ENCODE measurements around the gene PCSK4. TPM values are rescaled to one million over a fixed set of nuclear protein-coding genes. Genes with fewer than 3 reads are reported as not detected.

Gene PCSK4
- total and polyA plus RNA-seq, 2 of the 13 experiments (the other 11 are each of a cell fraction or from before 2014, with no cell fraction given): 2.0 to 2.7 TPM

DNA sequence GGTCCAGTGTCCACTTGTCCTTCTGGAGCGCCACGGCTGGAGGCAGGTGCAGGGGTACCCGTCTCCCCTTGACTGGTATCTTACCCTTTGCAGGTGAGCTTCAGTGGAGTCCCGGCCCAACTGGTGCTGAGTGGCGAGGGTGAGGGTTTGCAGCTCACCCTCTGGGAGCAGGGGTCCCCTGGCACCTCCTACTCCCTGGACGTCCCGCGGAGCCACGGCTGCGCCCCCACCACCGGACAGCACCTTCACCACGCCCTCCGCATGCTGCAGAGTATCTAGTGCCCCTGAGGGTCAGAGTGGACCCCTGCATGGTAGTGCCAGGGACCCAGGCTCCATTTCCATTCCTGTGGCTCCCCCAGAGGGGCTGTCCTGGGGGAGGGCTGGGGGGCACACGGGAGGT lies 44.8 kb upstream of the PCSK4 start:
- in situ Hi-C loops (cut with HindIII; ENCODE audit: extremely low pct_ligation_motif_present, low pct_unique_long_range_greater_than_20kb): no loop called here
- POLR2A ChIA-PET: no interaction called here
- WGBS (ENCODE audit: low lambda C conversion rate): 80% methylated on average over 3 of the region's 14 CpGs
- Histone ChIP-seq H3K9me3 (ENCODE audit: low read length) (no peaks in the 10 kb centered on the region), H3K36me3 (replicated peaks in 1 of 2; ENCODE audit: control insufficient read depth in 1 of 2, insufficient read depth in 2 of 2, low read length in 2 of 2) (no peaks in the 10 kb centered on the region), H4K20me1 (ENCODE audit: insufficient read depth, low read length) (no peaks in the 10 kb centered on the region), H3K9ac (ENCODE audit: insufficient read depth, low read depth, low read length) (no peak overlapping the region), H2AFZ (ENCODE audit: low read length) (no peak overlapping the region), H3K79me2 (ENCODE audit: insufficient read depth, low read length) (no peaks in the 10 kb centered on the region), H3K27ac (ENCODE audit: extremely low read length, insufficient read depth, low read length) (no peak overlapping the region), H3K27me3 (ENCODE audit: control insufficient read depth in 1 of 2, insufficient read depth in 2 of 2, low read length in 2 of 2) (peaks cover 1 to 12% of the 10 kb centered on the region in 2 experiments; a peak in 4 of 5 replicates), H3K4me1 (ENCODE audit: insufficient read depth, low read length) (peaks cover 8% of the 10 kb centered on the region), H3K4me3 (replicated peaks in 1 of 3; ENCODE audit: insufficient read depth in 1 of 3, low read depth in 2 of 3, low read length in 3 of 3) (no peak overlapping the region), H3K4me2 (ENCODE audit: low read depth, low read length) (no peak overlapping the region)
- TF ChIP-seq MXI1 (IDR thresholded peaks at IDR 0.05; ENCODE audit: borderline replicate concordance, low read depth, low read length) (no peak), YEATS2 (CRISPR knock-in tag; IDR thresholded peaks at IDR 0.05; ENCODE audit: borderline replicate concordance) (no peak), MED13 (CRISPR knock-in tag; IDR thresholded peaks at IDR 0.05) (no peak), ISL2 (CRISPR knock-in tag; IDR thresholded peaks at IDR 0.05) (no peak), NR2F1 (CRISPR knock-in tag; IDR thresholded peaks at IDR 0.05) (no peak), HMGA1 (CRISPR knock-in tag; conservative IDR thresholded peaks at IDR 0.05) (no peak), HNRNPK (IDR thresholded peaks at IDR 0.05; ENCODE audit: low read depth, low read length, poor library complexity, severe bottlenecking) (no peak), TBX2 (CRISPR knock-in tag; IDR thresholded peaks at IDR 0.05; ENCODE audit: borderline replicate concordance) (no peak), NR2C2 (CRISPR knock-in tag; IDR thresholded peaks at IDR 0.05; ENCODE audit: borderline replicate concordance) (no peak), EED (CRISPR knock-in tag; IDR thresholded peaks at IDR 0.05) (no peak), TBX3 (IDR thresholded peaks at IDR 0.05; ENCODE audit: borderline replicate concordance) (no peak), MATR3 (CRISPR knock-in tag; IDR thresholded peaks at IDR 0.05) (no peak)
- TF ChIP-seq, protein P1, sequence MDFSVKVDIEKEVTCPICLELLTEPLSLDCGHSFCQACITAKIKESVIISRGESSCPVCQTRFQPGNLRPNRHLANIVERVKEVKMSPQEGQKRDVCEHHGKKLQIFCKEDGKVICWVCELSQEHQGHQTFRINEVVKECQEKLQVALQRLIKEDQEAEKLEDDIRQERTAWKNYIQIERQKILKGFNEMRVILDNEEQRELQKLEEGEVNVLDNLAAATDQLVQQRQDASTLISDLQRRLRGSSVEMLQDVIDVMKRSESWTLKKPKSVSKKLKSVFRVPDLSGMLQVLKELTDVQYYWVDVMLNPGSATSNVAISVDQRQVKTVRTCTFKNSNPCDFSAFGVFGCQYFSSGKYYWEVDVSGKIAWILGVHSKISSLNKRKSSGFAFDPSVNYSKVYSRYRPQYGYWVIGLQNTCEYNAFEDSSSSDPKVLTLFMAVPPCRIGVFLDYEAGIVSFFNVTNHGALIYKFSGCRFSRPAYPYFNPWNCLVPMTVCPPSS (IDR thresholded peaks at IDR 0.05): no peak
- TF ChIP-seq, protein P2, sequence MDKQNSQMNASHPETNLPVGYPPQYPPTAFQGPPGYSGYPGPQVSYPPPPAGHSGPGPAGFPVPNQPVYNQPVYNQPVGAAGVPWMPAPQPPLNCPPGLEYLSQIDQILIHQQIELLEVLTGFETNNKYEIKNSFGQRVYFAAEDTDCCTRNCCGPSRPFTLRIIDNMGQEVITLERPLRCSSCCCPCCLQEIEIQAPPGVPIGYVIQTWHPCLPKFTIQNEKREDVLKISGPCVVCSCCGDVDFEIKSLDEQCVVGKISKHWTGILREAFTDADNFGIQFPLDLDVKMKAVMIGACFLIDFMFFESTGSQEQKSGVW (CRISPR knock-in tag; IDR thresholded peaks at IDR 0.05; ENCODE audit: borderline replicate concordance): no peak
- intact Hi-C loops (cut with micrococcal nuclease; ENCODE audit: unreplicated experiment): no loop called here
- no peak for FAIRE-seq
- CTCF ChIA-PET (ENCODE audit: low intra/inter-chr PET ratio, low total read pairs): no interaction called here
- no peak for DNase-seq (ENCODE audit: low spot score)
- BruUV-seq (replicated peaks): no TSS peak
- no peak for ATAC-seq

Data from HepG2 (cell line).